Endothelial cell of umbilical vein (primary cell): ENCODE results near the gene SLC12A1. TPM values are rescaled to one million over a fixed set of nuclear protein-coding genes. Genes with fewer than 3 reads are reported as not detected.

Source experiments
- BruUV-seq: library from RNA; stranded (reverse); fragments of 400-500 nt; replicated peaks from 2 replicates; lab custom pipeline; 2021; lab: Mats Ljungman, UMichigan
- CTCF ChIA-PET: fragments of 300-600, 350-600 bp; sonication (Branson Sonifier 250); formaldehyde crosslinking; loops from one replicate; lab custom pipeline; 2021; ENCODE audit warnings: antibody characterized with exemption, inconsistent platforms; lab: Charles Lee
- POLR2A ChIA-PET: fragments of 300-600, 350-600 bp; sonication (Branson Sonifier 250); formaldehyde crosslinking; loops from one replicate; lab custom pipeline; 2021; ENCODE audit warnings: antibody characterized with exemption, inconsistent platforms; lab: Charles Lee
- DNase-seq: peaks from one replicate; pipeline ENCODE4 v3.0.0-alpha.2; 2011; ENCODE audit warnings: low read depth, low spot score
- FAIRE-seq: peaks from 2 replicates; lab custom pipeline; 2011; peaks lifted over from hg19 to GRCh38; lab: Jason Lieb, UNC
- H2AFZ ChIP-seq: 2 replicates; pipeline ENCODE4 v1.6.0; 2012; ENCODE audit warnings: low read depth, low read length, control low read depth, inconsistent platforms
- H3K27ac ChIP-seq: 2 replicates; pipeline ENCODE4 v1.5.1; 2011; ENCODE audit warnings: low read depth, mild to moderate bottlenecking, control low read depth, low read length, moderate library complexity; ENCODE audit not compliant: insufficient read depth
- H3K27me3 ChIP-seq, 2 experiments: 2 replicates each; pipeline versions ENCODE4 v1.6.0 to v1.6.1; 2011; ENCODE audit warnings: low read length in 2 of 2, mixed read lengths in 1 of 2; ENCODE audit not compliant: control insufficient read depth in 2 of 2, insufficient read depth in 2 of 2
- H3K36me3 ChIP-seq, 2 experiments: 2 replicates in 1 of 2; 3 replicates in 1 of 2; pipeline ENCODE4 v1.5.1; 2011; ENCODE audit warnings: low read length in 2 of 2, mild to moderate bottlenecking in 1 of 2, moderate library complexity in 1 of 2; ENCODE audit not compliant: control insufficient read depth in 2 of 2, insufficient read depth in 2 of 2; ENCODE audit errors: extremely low read depth in 1 of 2
- H3K4me1 ChIP-seq: 3 replicates; pipeline ENCODE4 v1.5.1; 2011; ENCODE audit warnings: mild to moderate bottlenecking, low read length; ENCODE audit not compliant: control insufficient read depth, insufficient read depth; ENCODE audit errors: extremely low read depth
- H3K4me2 ChIP-seq: 2 replicates; pipeline ENCODE4 v1.6.1; 2011; ENCODE audit warnings: low read length, control low read depth, mixed read lengths; ENCODE audit not compliant: insufficient read depth
- H3K4me3 ChIP-seq, 3 experiments: fragments of 200-600 bp in 1 of 3; sonication (generic), shearing (Covaris generic) in 1 of 3; replicated peaks in 1 of 3; 2 replicates each; pipeline ENCODE4 v1.5.1; 2011 to 2016; ENCODE audit warnings: control low read depth in 3 of 3, low read length in 3 of 3, mild to moderate bottlenecking in 2 of 3, inconsistent platforms in 1 of 3, low read depth in 1 of 3, moderate library complexity in 1 of 3; ENCODE audit not compliant: insufficient read depth in 1 of 3
- H3K79me2 ChIP-seq: 2 replicates; pipeline ENCODE4 v1.6.0; 2012; ENCODE audit warnings: low read length, inconsistent platforms; ENCODE audit not compliant: control insufficient read depth, insufficient read depth
- H3K9ac ChIP-seq: replicated peaks from 2 replicates; pipeline ENCODE3; 2011; ENCODE audit warnings: low read length, control low read depth; ENCODE audit not compliant: insufficient read depth; ENCODE audit errors: extremely low read depth
- H3K9me1 ChIP-seq: replicated peaks from 3 replicates; pipeline ENCODE4 v1.6.0; 2011; ENCODE audit warnings: mild to moderate bottlenecking, low read length; ENCODE audit not compliant: control insufficient read depth, insufficient read depth; ENCODE audit errors: extremely low read depth
- H3K9me3 ChIP-seq: replicated peaks from 2 replicates; pipeline ENCODE4 v1.5.1; 2012; ENCODE audit warnings: low read length, inconsistent platforms; ENCODE audit not compliant: control insufficient read depth, insufficient read depth
- H4K20me1 ChIP-seq: replicated peaks from 2 replicates; pipeline ENCODE3; 2011; ENCODE audit warnings: mild to moderate bottlenecking, low read length; ENCODE audit not compliant: control insufficient read depth, insufficient read depth; ENCODE audit errors: extremely low read depth
- EZH2 ChIP-seq: IDR thresholded peaks from 2 replicates; pipeline ENCODE4 v1.6.1; 2012; ENCODE audit warnings: borderline replicate concordance, low read depth, mild to moderate bottlenecking, moderate library complexity, low read length, inconsistent platforms; ENCODE audit not compliant: severe bottlenecking
- FOS ChIP-seq: IDR thresholded peaks from 2 replicates; pipeline ENCODE4 v1.6.1; 2011; ENCODE audit warnings: mild to moderate bottlenecking, low read length, moderate library complexity, borderline replicate concordance; ENCODE audit not compliant: insufficient read depth
- GATA2 ChIP-seq: IDR thresholded peaks from 2 replicates; pipeline ENCODE4 v1.7.0; 2011; ENCODE audit warnings: low read depth, mild to moderate bottlenecking, moderate library complexity, mixed read lengths, low read length; ENCODE audit not compliant: insufficient read length, insufficient read depth
- JUN ChIP-seq: IDR thresholded peaks from 2 replicates; pipeline ENCODE4 v1.6.1; 2011; ENCODE audit warnings: borderline replicate concordance, low read depth; ENCODE audit not compliant: insufficient read length, insufficient read depth
- MYC ChIP-seq: IDR thresholded peaks from one replicate; pipeline ENCODE4 v1.6.1; 2011; ENCODE audit warnings: mild to moderate bottlenecking, low read depth, low read length
- POLR2A ChIP-seq: IDR thresholded peaks from 2 replicates; pipeline ENCODE4 v1.6.1; 2012; ENCODE audit warnings: low read depth, mild to moderate bottlenecking, control low read depth, low read length
- POLR2AphosphoS5 ChIP-seq: IDR thresholded peaks from 2 replicates; pipeline ENCODE4 v1.6.1; 2012; ENCODE audit warnings: low read depth, mild to moderate bottlenecking, control low read depth, low read length, moderate library complexity; ENCODE audit not compliant: insufficient read depth
- dilution Hi-C: fragments of 300-500 bp; cut with MboI; formaldehyde crosslinking; loops from one replicate; pipeline ENCODE4 v1.15.0; 2019; ENCODE audit warnings: low sequenced_read_pairs; ENCODE audit not compliant: extremely low pct_ligation_motif_present
- intact Hi-C: fragments of 100-400 bp; cut with micrococcal nuclease; formaldehyde crosslinking; loops from one replicate; pipeline ENCODE4 v1.10.0; 2022
- polyA plus RNA-seq, 4 experiments: library from polyadenylated mRNA; depleted of rRNA in 3 of 4; stranded (reverse) in 3 of 4; unstranded in 1 of 4; fragments of >200 nt; gene quantifications; 2 replicates each; pipeline versions ENCODE4 v1.2.1 to v1.2.3, GENCODE V29; 2011 to 2012; ENCODE audit warnings: missing spikeins in 1 of 4
- total RNA-seq: library from RNA; stranded (reverse); gene quantifications from 2 replicates; pipeline ENCODE4 v1.2.3, GENCODE V29; 2021
- TF ChIP-seq, protein P1 (sequence below), 2 donors: IDR thresholded peaks; 1 replicate in 1 of 2; 2 replicates in 1 of 2; pipeline ENCODE4 v1.5.1; 2011; ENCODE audit warnings: low read length in 2 of 2, mild to moderate bottlenecking in 2 of 2, moderate library complexity in 2 of 2, control low read depth in 1 of 2, inconsistent platforms in 1 of 2, low read depth in 1 of 2; ENCODE audit not compliant: insufficient read depth in 1 of 2; ENCODE audit errors: extremely low read depth in 1 of 2
- TF ChIP-seq, protein P2 (sequence below): IDR thresholded peaks from 2 replicates; pipeline ENCODE4 v1.6.1; 2011; ENCODE audit not compliant: insufficient read depth, insufficient read length

The SLC12A1 gene
- total and polyA plus RNA-seq, 2 donors (not counting 3 experiments of a cell fraction or from before 2014, with no cell fraction given), result not detected

DNA sequence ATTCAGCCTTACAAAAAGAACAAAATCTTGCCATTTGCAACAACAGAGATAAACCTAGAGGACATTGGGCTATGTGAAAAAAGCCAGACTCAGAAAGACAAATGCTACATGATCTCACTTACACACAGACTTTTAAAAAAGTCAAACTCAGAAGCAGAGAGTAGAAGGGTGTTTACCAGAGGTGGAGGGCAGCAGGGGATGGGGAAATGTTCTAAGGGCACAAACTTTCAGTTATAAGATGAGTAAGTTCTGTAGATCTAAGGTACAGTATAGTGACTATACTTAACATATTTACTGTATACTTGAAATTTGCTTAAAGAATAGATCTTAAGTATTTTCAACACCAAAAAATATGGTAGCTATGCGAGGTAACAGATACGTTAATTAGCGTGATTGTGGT lies 31.0 kb upstream of the SLC12A1 start:
- Histone ChIP-seq H3K9ac (no peak overlapping the region), H3K27ac (no peak overlapping the region), H3K79me2 (peaks cover 57% of the 10 kb centered on the region), H4K20me1 (no peaks in the 10 kb centered on the region), H3K9me3 (no peaks in the 10 kb centered on the region), H2AFZ (no peak overlapping the region), H3K9me1 (no peaks in the 10 kb centered on the region), H3K27me3 (no peaks in the 10 kb centered on the region), H3K4me2 (no peak overlapping the region), H3K4me3 (no peak overlapping the region), H3K36me3 (no peaks in the 10 kb centered on the region), H3K4me1 (peaks cover 12% of the 10 kb centered on the region)
- FAIRE-seq (no peak), DNase-seq (no peak)
- dilution Hi-C loops (no loop called here), intact Hi-C loops (loop anchor here (5.0 to 10.0 kb wide), 2 partner anchors 33 to 460 kb away; partner anchors contain the start of gene SEMA6D)
- ChIA-PET CTCF (no interaction called here), POLR2A (no interaction called here)
- no TSS peak for BruUV-seq
- TF ChIP-seq FOS, result no peak
- no peak for TF ChIP-seq POLR2A
- no peak for TF ChIP-seq POLR2AphosphoS5
- TF ChIP-seq, protein P1, sequence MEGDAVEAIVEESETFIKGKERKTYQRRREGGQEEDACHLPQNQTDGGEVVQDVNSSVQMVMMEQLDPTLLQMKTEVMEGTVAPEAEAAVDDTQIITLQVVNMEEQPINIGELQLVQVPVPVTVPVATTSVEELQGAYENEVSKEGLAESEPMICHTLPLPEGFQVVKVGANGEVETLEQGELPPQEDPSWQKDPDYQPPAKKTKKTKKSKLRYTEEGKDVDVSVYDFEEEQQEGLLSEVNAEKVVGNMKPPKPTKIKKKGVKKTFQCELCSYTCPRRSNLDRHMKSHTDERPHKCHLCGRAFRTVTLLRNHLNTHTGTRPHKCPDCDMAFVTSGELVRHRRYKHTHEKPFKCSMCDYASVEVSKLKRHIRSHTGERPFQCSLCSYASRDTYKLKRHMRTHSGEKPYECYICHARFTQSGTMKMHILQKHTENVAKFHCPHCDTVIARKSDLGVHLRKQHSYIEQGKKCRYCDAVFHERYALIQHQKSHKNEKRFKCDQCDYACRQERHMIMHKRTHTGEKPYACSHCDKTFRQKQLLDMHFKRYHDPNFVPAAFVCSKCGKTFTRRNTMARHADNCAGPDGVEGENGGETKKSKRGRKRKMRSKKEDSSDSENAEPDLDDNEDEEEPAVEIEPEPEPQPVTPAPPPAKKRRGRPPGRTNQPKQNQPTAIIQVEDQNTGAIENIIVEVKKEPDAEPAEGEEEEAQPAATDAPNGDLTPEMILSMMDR (IDR thresholded peaks at IDR 0.05; ENCODE audit: extremely low read depth in 1 of 2, insufficient read depth in 1 of 2, low read depth in 1 of 2, low read length in 2 of 2), result no peak
- no peak for TF ChIP-seq MYC
- TF ChIP-seq, protein P2, sequence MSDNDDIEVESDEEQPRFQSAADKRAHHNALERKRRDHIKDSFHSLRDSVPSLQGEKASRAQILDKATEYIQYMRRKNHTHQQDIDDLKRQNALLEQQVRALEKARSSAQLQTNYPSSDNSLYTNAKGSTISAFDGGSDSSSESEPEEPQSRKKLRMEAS, result no peak
- TF ChIP-seq JUN, result no peak
- TF ChIP-seq GATA2, result no peak
- TF ChIP-seq EZH2, result no peak
